ENCODE results near the gene DMBT1.

Gene DMBT1

GRCh38 chr10:122673269-122673668 lies 112.7 kb downstream of the DMBT1 start:
- no peak for TF ChIP-seq CTCF (IDR thresholded peaks at IDR 0.05; ENCODE audit: control insufficient read depth, extremely low read depth, insufficient read depth)
- H3K4me3 ChIP-seq (ENCODE audit: low read depth, low read length) = no peak overlapping the region
- DNase-seq (ENCODE audit: low read depth) = no peak

GRCh38 chr10:122673731-122674130 lies 113.2 kb downstream of the DMBT1 start:
- no peak for TF ChIP-seq CTCF (IDR thresholded peaks at IDR 0.05; ENCODE audit: control insufficient read depth, extremely low read depth, insufficient read depth)
- no peak for DNase-seq (ENCODE audit: low read depth)
- no peak overlapping the region for H3K4me3 ChIP-seq (ENCODE audit: low read depth, low read length)

GRCh38 chr10:122674781-122675180 lies 114.2 kb downstream of the DMBT1 start:
- DNase-seq (ENCODE audit: low read depth) = no peak
- no peak overlapping the region for H3K4me3 ChIP-seq (ENCODE audit: low read depth, low read length)
- no peak for TF ChIP-seq CTCF (IDR thresholded peaks at IDR 0.05; ENCODE audit: control insufficient read depth, extremely low read depth, insufficient read depth)

- no peak for DNase-seq (ENCODE audit: low read depth)
- no peak for TF ChIP-seq CTCF (IDR thresholded peaks at IDR 0.05; ENCODE audit: control insufficient read depth, extremely low read depth, insufficient read depth)
- no peak overlapping the region for H3K4me3 ChIP-seq (ENCODE audit: low read depth, low read length)
These were observed 114.7 kb downstream of the DMBT1 start for GRCh38 chr10:122675278-122675677.

- H3K4me3 ChIP-seq (ENCODE audit: low read depth, low read length) = no peak overlapping the region
- DNase-seq (ENCODE audit: low read depth) = no peak
- no peak for TF ChIP-seq CTCF (IDR thresholded peaks at IDR 0.05; ENCODE audit: control insufficient read depth, extremely low read depth, insufficient read depth)
These were observed 117.7 kb downstream of the DMBT1 start for GRCh38 chr10:122678266-122678665.

- no peak for DNase-seq (ENCODE audit: low read depth)
- H3K4me3 ChIP-seq (ENCODE audit: low read depth, low read length) = no peak overlapping the region
- no peak for TF ChIP-seq CTCF (IDR thresholded peaks at IDR 0.05; ENCODE audit: control insufficient read depth, extremely low read depth, insufficient read depth)
These were observed 122.0 kb downstream of the DMBT1 start for GRCh38 chr10:122682522-122682921.

GRCh38 chr10:122688293-122688989 lies 127.9 kb downstream of the DMBT1 start:
- no peak for DNase-seq (ENCODE audit: low read depth)
- H3K4me3 ChIP-seq (ENCODE audit: low read depth, low read length) = no peak overlapping the region
- TF ChIP-seq CTCF (IDR thresholded peaks at IDR 0.05; ENCODE audit: control insufficient read depth, extremely low read depth, insufficient read depth) = peak; percentile 41

Measured in LNCaP clone FGC (cell line).